ENCODE measurements around the gene PCSK2. TPM values are rescaled to one million over a fixed set of nuclear protein-coding genes. Genes with fewer than 3 reads are reported as not detected.

Gene PCSK2
- total and polyA plus RNA-seq, 12 donors: 0.32 to 47.6 (median 5.3) TPM

DNA sequence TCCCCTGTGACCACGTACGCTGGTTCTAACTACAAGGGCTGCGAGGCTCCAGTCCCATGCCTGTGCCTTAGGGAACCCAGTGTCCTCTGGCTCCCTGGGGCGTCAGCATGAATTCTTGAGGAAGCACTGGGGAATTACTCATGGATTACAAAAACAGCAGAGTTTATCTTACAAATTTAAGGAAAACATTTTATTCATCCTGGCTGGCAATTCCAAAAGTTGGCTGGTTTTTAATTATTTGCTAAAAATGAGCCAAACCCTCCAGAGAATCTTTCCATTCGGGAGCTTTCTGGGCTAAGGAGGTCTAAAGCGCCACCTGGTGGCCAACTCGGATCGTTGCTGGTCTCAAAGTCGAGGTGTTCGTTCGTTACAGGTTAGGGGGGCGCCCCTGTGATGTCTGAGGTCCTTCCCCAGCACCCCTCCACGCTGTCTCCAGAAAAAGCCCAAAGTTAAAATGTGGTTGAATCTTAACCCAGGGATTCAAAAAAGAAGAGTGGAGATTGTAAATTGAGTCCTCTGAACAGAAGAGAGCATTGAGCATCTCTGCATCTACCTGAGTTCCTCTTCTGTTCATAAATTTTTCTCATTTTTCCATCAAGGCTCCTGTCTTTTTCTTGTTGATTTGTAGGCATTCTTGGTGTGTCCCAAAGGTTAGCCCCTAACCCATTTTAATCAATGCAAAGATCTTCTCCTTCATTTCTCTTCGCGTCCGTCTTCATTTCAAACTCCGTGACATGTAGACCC is 205.0 kb downstream of the PCSK2 start:
- TF ChIP-seq POLR2A (IDR thresholded peaks at IDR 0.05): no peak
- TF ChIP-seq, protein P1, sequence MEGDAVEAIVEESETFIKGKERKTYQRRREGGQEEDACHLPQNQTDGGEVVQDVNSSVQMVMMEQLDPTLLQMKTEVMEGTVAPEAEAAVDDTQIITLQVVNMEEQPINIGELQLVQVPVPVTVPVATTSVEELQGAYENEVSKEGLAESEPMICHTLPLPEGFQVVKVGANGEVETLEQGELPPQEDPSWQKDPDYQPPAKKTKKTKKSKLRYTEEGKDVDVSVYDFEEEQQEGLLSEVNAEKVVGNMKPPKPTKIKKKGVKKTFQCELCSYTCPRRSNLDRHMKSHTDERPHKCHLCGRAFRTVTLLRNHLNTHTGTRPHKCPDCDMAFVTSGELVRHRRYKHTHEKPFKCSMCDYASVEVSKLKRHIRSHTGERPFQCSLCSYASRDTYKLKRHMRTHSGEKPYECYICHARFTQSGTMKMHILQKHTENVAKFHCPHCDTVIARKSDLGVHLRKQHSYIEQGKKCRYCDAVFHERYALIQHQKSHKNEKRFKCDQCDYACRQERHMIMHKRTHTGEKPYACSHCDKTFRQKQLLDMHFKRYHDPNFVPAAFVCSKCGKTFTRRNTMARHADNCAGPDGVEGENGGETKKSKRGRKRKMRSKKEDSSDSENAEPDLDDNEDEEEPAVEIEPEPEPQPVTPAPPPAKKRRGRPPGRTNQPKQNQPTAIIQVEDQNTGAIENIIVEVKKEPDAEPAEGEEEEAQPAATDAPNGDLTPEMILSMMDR (IDR thresholded peaks at IDR 0.05): peak; percentile 61 to 92 (median 79)
- Histone ChIP-seq H3K4me3 (no peak overlapping the region), H3K27ac (no peak overlapping the region), H3K4me1 (replicated peaks in 1 of 2) (no peaks in the 10 kb centered on the region), H3K36me3 (replicated peaks in 1 of 2) (no peaks in the 10 kb centered on the region), H3K27me3 (no peaks in the 10 kb centered on the region), H3K9me3 (replicated peaks in 1 of 3) (no peaks in the 10 kb centered on the region)
- 27 to 31% (median 30%) methylated on average over 17 of the region's 17 CpGs for WGBS, 4 donors
- intact Hi-C loops (cut with DNase I): loop anchor here in 1 of 2 donors (2.0 kb wide), 1 partner anchor 629 kb away; no protein-coding TSS in a partner anchor
- DNase-seq: peak; percentile 37 to 80 (median 52)

DNA sequence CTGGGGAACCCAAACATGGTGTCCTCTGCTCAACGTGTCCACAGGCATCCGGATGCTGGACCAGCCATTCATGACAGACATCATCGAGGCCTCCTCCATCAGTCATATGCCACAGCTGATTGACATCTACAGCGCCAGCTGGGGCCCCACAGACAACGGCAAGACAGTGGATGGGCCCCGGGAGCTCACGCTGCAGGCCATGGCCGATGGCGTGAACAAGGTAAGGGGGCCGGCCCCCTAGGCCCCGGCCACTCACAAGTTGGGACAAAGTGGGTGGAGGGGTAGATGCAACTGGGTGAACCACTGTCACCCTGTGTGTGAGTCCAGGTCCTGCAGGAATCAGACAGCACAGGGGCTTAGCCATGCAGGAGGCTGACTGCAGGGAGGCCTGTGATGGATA is 209.8 kb downstream of the PCSK2 start:
- intact Hi-C loops (cut with DNase I): loop anchor here in 1 of 2 donors (5.0 kb wide), 1 partner anchor 634 kb away; no protein-coding TSS in a partner anchor
- H3K4me1 ChIP-seq (replicated peaks in 1 of 2): no peaks in the 10 kb centered on the region
- WGBS, 4 donors: 87 to 92% (median 90%) methylated on average over 10 to 11 of the region's 11 CpGs

DNA sequence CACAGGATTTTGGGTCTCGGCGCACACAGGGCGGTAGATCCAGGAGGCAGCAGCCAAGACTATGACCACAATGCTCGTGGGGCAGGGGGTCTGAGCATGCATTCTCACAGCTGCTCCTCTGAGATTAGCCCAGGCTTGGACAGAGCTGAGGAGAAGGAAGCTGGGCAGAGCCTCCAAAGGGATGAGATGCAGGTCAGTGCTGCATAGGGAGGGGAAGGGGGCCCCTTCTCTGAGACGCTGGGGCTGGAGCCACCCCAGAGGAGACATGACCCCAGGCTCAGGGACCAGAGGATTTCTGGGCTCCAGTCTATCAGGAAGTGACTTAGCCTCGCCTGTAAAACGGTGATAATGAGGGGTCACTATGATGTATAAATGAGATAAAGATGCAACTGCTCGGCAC is 210.4 kb downstream of the PCSK2 start:
- Histone ChIP-seq H3K27me3 (no peaks in the 10 kb centered on the region), H3K27ac (no peak overlapping the region), H3K36me3 (replicated peaks in 1 of 2) (no peaks in the 10 kb centered on the region), H3K4me1 (replicated peaks in 1 of 2) (no peaks in the 10 kb centered on the region), H3K4me3 (no peak overlapping the region), H3K9me3 (replicated peaks in 1 of 3) (no peaks in the 10 kb centered on the region)
- no peak for TF ChIP-seq POLR2A (IDR thresholded peaks at IDR 0.05)
- TF ChIP-seq, protein P1 (IDR thresholded peaks at IDR 0.05): no peak
- WGBS, 4 donors: 64 to 73% (median 69%) methylated on average over 5 to 8 of the region's 8 CpGs
- intact Hi-C loops (cut with DNase I): loop anchor here in 1 of 2 donors (5.0 kb wide), 1 partner anchor 635 kb away; no protein-coding TSS in a partner anchor
- no peak for DNase-seq

More for the DNA sequence above, 209.8 kb downstream of the PCSK2 start:
- no peak for DNase-seq
- Histone ChIP-seq H3K36me3 (replicated peaks in 1 of 2) (no peaks in the 10 kb centered on the region), H3K27ac (no peak overlapping the region), H3K27me3 (no peaks in the 10 kb centered on the region), H3K9me3 (replicated peaks in 1 of 3) (no peaks in the 10 kb centered on the region), H3K4me3 (no peak overlapping the region)
- TF ChIP-seq, protein P1 (IDR thresholded peaks at IDR 0.05): no peak
- TF ChIP-seq POLR2A (IDR thresholded peaks at IDR 0.05): no peak

DNA sequence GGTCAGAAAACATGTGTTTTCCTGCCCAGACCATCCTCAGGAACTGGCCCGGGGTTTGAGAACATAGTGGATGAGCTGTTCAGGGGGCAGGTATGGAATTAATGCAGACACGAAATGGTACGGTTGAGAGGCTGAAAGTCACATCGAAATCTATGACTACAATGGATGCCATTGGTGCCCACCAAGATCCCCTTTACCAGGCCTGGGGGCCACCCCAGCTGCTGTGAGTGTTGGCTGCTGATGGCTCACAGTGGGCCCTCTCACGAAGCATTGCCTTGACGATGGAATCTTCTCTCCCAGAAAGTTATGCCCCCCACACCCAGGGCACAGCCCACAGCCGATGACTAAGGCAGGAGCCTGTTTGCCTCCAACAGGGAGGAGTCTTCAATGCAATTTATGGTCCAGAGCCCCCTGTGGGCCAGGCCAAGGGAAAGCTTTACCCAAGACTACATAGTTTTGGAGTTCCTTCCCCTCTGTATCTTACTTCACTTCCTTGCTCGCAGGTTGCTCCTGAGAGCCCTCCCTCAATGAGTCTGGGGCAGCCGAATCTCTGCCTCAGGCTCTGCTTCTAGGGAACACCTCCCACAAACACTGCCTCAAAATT is 211.7 kb downstream of the PCSK2 start:
- Histone ChIP-seq H3K9me3 (replicated peaks in 1 of 3) (no peaks in the 10 kb centered on the region), H3K4me1 (replicated peaks in 1 of 2) (no peaks in the 10 kb centered on the region), H3K4me3 (no peak overlapping the region), H3K27ac (no peak overlapping the region), H3K36me3 (replicated peaks in 1 of 2) (no peaks in the 10 kb centered on the region), H3K27me3 (no peaks in the 10 kb centered on the region)
- intact Hi-C loops (cut with DNase I): loop anchor here in 1 of 2 donors (5.0 kb wide), 1 partner anchor 636 kb away; no protein-coding TSS in a partner anchor
- WGBS, 4 donors: 86 to 95% (median 90%) methylated on average over 9 of the region's 9 CpGs
- no peak for TF ChIP-seq POLR2A (IDR thresholded peaks at IDR 0.05)
- TF ChIP-seq, protein P1 (IDR thresholded peaks at IDR 0.05): no peak
- DNase-seq: no peak
